OCI-LY7 (cell line): ENCODE results near the gene CRYBG1.
A peak's percentile ranks its signal among the peaks of the same experiment; 100 is the strongest.

Experiments used
- CTCF ChIP-seq: fragments of 200-600 bp; sonication (generic); conservative IDR thresholded peaks from 2 replicates; pipeline ENCODE4 v1.5.1; 2014; ENCODE audit warnings: mild to moderate bottlenecking, antibody characterized with exemption, low read length, moderate library complexity, mixed read lengths
- EZH2phosphoT487 ChIP-seq: fragments of 200-600 bp; sonication (generic); IDR thresholded peaks from 2 replicates; pipeline ENCODE4 v1.6.1; 2018; ENCODE audit warnings: low read depth, borderline replicate concordance, mild to moderate bottlenecking, mixed run types, antibody characterized with exemption, low read length, moderate library complexity, mixed read lengths

- TF ChIP-seq CTCF (peak; percentile 86), EZH2phosphoT487 (no peak)
Measured at GRCh38 chr6:106339334-106340029, 21.0 kb upstream of the CRYBG1 start.
